HG02884 (cell line): ENCODE results near the gene MATR3.
"Not testable (repeated sequence)": the region's sequence is repeated elsewhere in the genome, so short reads cannot be mapped to it uniquely, and the experiment has no call there.

Experiments
- ATAC-seq: cut with Tn5 transposase; IDR thresholded peaks from one replicate; pipeline ENCODE4 v1.9.1; 2021; ENCODE audit warnings: mild to moderate bottlenecking, moderate library complexity; ENCODE audit not compliant: unreplicated experiment

The MATR3 gene

GRCh38 chr5:139293507-139294373 is at the start of gene MATR3:
Gene MATR3 (plus strand): TSS chr5:139293740. CDS start chr5:139307416, 13,676 bp downstream.
- ATAC-seq, result peak; percentile 69

- no peak for ATAC-seq
Observed at GRCh38 chr5:139245637-139246339, 47.8 kb upstream of the MATR3 start.

GRCh38 chr5:139246394-139246793 is 47.1 kb upstream of the MATR3 start:
- no peak for ATAC-seq

- no peak for ATAC-seq
Observed at GRCh38 chr5:139248826-139249453, 44.6 kb upstream of the MATR3 start.

GRCh38 chr5:139251281-139251687 is 42.3 kb upstream of the MATR3 start:
- ATAC-seq, result no peak

GRCh38 chr5:139251695-139252288 is 41.7 kb upstream of the MATR3 start:
- no peak for ATAC-seq

GRCh38 chr5:139253115-139253514 is 40.4 kb upstream of the MATR3 start:
- ATAC-seq, result no peak

- ATAC-seq, result no peak
Observed at GRCh38 chr5:139256820-139257219, 36.7 kb upstream of the MATR3 start.

- no peak for ATAC-seq
Observed at GRCh38 chr5:139262059-139262741, 31.3 kb upstream of the MATR3 start.

GRCh38 chr5:139262742-139263445 is 30.6 kb upstream of the MATR3 start:
- peak; percentile 74 for ATAC-seq

GRCh38 chr5:139263536-139263935 is 30.0 kb upstream of the MATR3 start:
- no peak for ATAC-seq

- ATAC-seq, result no peak
Observed at GRCh38 chr5:139263946-139264345, 29.6 kb upstream of the MATR3 start.

- ATAC-seq, result no peak
Observed at GRCh38 chr5:139265001-139265400, 28.5 kb upstream of the MATR3 start.

GRCh38 chr5:139266236-139266635 is 27.3 kb upstream of the MATR3 start:
- ATAC-seq, result no peak

- no peak for ATAC-seq
Observed at GRCh38 chr5:139267481-139267880, 26.1 kb upstream of the MATR3 start.

- no peak for ATAC-seq
Observed at GRCh38 chr5:139268364-139269202, 25.0 kb upstream of the MATR3 start.

- not testable (repeated sequence) for ATAC-seq
Observed at GRCh38 chr5:139270718-139271117, 22.8 kb upstream of the MATR3 start.

GRCh38 chr5:139271201-139272027 is 22.1 kb upstream of the MATR3 start:
- no peak for ATAC-seq
